Left colon (tissue), 2 donors: Measurements from ENCODE around the gene TNFRSF14. TPM values are rescaled to one million over a fixed set of nuclear protein-coding genes. Genes with fewer than 3 reads are reported as not detected.
A peak's percentile ranks its signal among the peaks of the same experiment; 100 is the strongest.

ENCODE experiments used
- ATAC-seq: fragments of 200-7000 bp; cut with Tn5 transposase; one replicate; pipeline ENCODE4 v1.9.1; 2020; ENCODE audit warnings: mild to moderate bottlenecking, moderate library complexity
- DNase-seq, 2 donors: peaks; one replicate each; pipeline ENCODE4 v3.0.0-alpha.2; 2020
- intact Hi-C, 2 donors: fragments of 100-400 bp; cut with DNase I in 1 of 2; cut with micrococcal nuclease in 1 of 2; formaldehyde crosslinking; loops; one replicate each; pipeline versions ENCODE4 v1.11.2 to v1.14.0; 2022; cut with DNase I, micrococcal nuclease
- long read RNA-seq: library from polyadenylated mRNA; unstranded; transcript quantifications from one replicate; pipeline ENCODE4 v2.0.0, GENCODE V29; 2021
- total RNA-seq, 2 donors: library from RNA; stranded (reverse); fragmentation: NEBNext Ultra II Directional; extraction: Animal tissue kit (Norgen Biotek cat#: 25700); gene quantifications; one replicate each; pipeline ENCODE4 v1.2.1, GENCODE V29; 2021
- donor health status: DM: no; HTN: no; CAD: no.
- donor health status: DM: yes; HTN: yes; CAD: no.

The TNFRSF14 gene
- 100 to 1,000 TPM; 142 to 178 TPM for total RNA-seq
- long read RNA-seq, transcript TNFRSF14-201 (8 exons, 1,707 nt), result major isoform, 68 of 202 reads
- long read RNA-seq, partial matches to known transcripts, result 81 of 202 reads
- long read RNA-seq, other reads (novel, unspliced or antisense), result 46 of 202 reads

GRCh38 chr1:2556277-2556677, at the start of gene TNFRSF14:
TSS of gene TNFRSF14 (plus strand) at chr1:2556371. CDS start at chr1:2556665, 294 bp downstream.
- intact Hi-C loops, result no loop called here

GRCh38 chr1:2506901-2507565, 49.1 kb upstream of the TNFRSF14 start:
- intact Hi-C loops, result no loop called here
- ATAC-seq (peak; percentile 15), DNase-seq (no peak)

More at GRCh38 chr1:2556277-2556677, at the start of gene TNFRSF14:
- DNase-seq, result peak; percentile 65 to 75
- peak; percentile 49 for ATAC-seq

DNA sequence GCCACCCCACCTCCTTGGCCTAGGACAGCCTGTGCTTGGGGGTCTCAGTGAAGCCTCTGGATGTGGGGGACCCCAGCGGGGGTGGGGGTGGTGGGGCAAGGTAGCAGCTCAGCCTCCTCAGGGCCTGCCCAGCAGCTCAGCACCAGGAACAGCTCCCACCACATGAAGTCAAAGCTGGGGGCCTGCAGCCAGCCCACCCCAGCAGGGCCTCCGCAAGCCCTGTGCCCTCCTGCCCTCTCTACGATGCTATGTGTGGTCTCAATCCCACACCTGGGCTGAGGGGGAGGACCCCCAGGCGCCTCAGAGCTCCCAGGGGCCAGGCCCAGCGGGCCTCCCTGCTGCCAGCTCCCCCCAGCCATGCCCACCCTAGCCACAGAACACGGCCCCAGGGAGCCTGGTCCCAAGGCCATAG, 48.4 kb upstream of the TNFRSF14 start:
- DNase-seq (no peak), ATAC-seq (no peak)
- intact Hi-C loops, result no loop called here

- ATAC-seq (no peak), DNase-seq (no peak)
- intact Hi-C loops, result no loop called here
Observed at GRCh38 chr1:2508180-2508579, 48.0 kb upstream of the TNFRSF14 start.

DNA sequence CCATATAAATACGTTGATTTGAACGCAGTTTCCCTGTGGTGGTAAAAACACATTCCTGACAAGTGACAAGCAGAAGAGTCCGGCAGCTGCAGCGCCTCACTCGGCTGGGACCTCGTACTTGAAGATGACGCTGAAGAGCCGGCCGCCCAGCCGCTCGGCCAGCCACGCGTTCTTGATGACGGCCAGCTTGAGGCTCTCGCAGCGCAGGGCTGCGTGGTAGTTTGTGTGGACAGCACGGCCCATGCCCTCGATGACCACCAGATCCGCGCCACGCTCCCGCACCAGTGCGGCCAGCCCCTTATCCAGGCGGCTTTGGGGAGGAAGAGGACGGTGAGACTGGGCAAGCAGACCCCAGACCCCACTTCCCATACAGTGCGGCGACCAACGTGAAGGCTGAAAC, 47.4 kb upstream of the TNFRSF14 start:
- DNase-seq (no peak), ATAC-seq (no peak)
- intact Hi-C loops, result no loop called here

- ATAC-seq (no peak), DNase-seq (no peak)
- intact Hi-C loops, result no loop called here
Observed at GRCh38 chr1:2509589-2509988, 46.6 kb upstream of the TNFRSF14 start.

- intact Hi-C loops, result no loop called here
- ATAC-seq, result no peak
- DNase-seq, result no peak
Observed at GRCh38 chr1:2510366-2511155, 45.6 kb upstream of the TNFRSF14 start.

- intact Hi-C loops, result no loop called here
- DNase-seq, result no peak
- ATAC-seq, result no peak
Observed at GRCh38 chr1:2512862-2513421, 43.2 kb upstream of the TNFRSF14 start.

DNA sequence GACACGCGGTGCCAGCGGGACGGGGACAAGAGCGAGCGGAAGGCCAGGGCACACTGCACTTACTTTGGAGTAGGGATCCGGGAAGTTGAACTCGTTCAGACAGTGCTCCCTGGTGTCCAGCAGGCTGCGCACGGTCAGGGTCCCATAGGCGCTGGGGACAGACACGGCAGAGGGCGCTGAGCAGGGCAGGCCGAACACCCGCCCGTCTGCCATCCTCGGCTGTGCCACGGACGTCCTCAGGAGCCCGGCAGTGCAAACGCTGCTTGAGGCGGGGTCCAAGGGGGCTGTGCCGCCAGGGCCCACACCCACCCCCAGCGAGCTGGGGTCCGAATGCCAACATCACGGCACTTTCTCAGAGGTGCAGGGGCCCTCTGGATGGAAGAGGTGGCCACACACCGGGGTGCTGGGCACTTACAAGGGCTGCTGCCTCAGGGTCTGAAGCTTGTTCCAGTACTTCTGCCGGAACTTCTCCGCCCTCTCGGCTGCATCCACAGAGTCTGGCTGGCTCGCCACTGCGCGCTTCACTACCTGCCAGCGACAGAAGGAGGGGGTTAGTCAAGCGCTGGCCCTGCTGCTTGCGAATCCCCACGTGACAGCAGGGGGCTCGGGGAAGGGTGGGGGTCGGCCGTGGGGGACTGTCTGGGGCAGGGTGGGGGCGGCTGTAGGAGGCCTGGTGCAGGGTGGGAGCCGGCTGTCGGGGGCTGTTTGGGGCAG, 42.1 kb upstream of the TNFRSF14 start:
- intact Hi-C loops, result no loop called here
- ATAC-seq, result no peak
- DNase-seq, result no peak

GRCh38 chr1:2514863-2515762, 41.1 kb upstream of the TNFRSF14 start:
- no peak for DNase-seq
- no peak for ATAC-seq
- intact Hi-C loops, result no loop called here

GRCh38 chr1:2515763-2516080, 40.4 kb upstream of the TNFRSF14 start:
- ATAC-seq, result no peak
- intact Hi-C loops, result no loop called here
- DNase-seq, result no peak

GRCh38 chr1:2516124-2516523, 40.0 kb upstream of the TNFRSF14 start:
- no peak for ATAC-seq
- DNase-seq, result no peak
- intact Hi-C loops, result no loop called here

DNA sequence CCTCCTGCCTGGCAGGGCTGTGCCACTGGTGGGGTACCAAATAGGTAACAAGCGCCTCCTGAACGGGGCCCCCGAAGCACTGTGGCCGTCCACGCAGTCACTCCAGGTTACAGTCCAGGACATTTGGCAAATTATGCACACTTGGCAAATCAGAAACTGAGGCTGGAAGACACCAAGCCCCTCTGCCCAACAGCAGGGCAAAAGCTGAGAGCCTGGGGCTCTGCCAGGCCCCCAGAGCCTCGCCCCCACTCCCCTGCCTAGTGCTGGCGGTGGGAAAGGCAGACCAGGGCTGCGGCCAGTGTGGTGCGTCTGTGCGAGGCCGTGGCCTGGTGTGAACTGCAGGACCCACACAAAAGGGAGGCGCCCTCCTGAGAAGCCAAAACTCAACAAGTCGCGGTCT, 39.2 kb upstream of the TNFRSF14 start:
- intact Hi-C loops, result no loop called here
- DNase-seq, result no peak
- ATAC-seq, result no peak

- no peak for ATAC-seq
- intact Hi-C loops, result no loop called here
- no peak for DNase-seq
Observed at GRCh38 chr1:2517966-2518365, 38.2 kb upstream of the TNFRSF14 start.

- intact Hi-C loops, result no loop called here
- DNase-seq, result no peak
Observed at GRCh38 chr1:2518528-2518927, 37.6 kb upstream of the TNFRSF14 start.

DNA sequence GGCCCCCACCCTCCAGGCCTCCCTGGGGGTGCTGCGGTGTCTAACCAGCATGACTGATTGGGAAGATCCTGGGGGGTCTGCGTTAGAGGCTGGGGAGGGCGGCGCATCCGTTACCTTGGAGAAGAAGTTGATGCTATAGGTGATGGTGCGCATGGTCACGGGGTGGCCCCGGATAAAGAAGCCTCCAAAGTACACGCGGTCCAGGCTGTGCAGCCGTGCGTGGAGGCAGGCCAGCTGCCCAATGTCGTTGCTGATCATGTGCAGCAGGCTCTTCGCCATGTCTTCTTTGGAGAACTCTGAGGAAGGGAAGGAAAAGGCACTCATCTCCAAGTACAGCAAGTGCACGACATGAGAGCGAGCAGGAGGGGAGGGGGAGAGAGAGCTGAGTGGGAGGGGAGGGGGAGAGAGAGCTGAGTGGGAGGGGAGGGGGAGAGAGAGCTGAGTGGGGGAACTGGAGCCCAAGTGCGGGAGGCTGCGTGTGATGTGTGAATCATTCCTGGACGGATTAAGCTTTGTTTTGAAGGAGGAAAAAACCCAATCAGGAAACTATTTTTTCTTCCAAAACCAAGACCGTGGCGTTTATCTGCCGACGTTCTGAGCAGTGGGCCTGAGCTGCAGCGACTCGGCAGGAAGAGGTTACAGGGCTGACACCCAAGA, 37.0 kb upstream of the TNFRSF14 start:
- ATAC-seq, result no peak
- intact Hi-C loops, result no loop called here
- no peak for DNase-seq

More at GRCh38 chr1:2518528-2518927, 37.6 kb upstream of the TNFRSF14 start:
- no peak for ATAC-seq

DNA sequence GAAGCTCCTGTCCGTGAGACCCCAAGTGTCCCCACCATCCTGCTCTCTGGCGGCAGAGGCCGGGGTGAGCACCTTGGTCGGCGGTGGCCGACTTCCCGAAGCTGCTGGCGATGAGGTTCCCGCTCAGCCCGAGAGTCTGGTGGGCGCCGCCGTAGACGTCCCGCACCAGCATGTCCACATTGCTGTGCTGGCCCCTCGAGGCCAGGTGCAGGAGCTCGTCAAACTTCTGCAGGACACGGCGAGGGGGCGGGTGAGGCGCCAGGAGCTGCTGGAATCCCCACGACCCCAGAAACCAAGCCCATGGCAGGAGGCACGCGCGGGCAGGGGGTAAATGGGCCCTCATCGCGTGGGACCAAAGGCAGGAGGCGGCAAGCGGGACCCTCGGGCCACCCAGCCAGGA, 36.4 kb upstream of the TNFRSF14 start:
- intact Hi-C loops, result no loop called here
- DNase-seq, result no peak
- ATAC-seq, result no peak

- DNase-seq (no peak), ATAC-seq (no peak)
- intact Hi-C loops, result no loop called here
Observed at GRCh38 chr1:2520206-2520605, 36.0 kb upstream of the TNFRSF14 start.
